H7 (cell line): ENCODE results near the gene TJP1. TPM values are rescaled to one million over a fixed set of nuclear protein-coding genes. Genes with fewer than 3 reads are reported as not detected.
A peak's percentile ranks its signal among the peaks of the same experiment; 100 is the strongest.
"Not testable (repeated sequence)": the region's sequence is repeated elsewhere in the genome, so short reads cannot be mapped to it uniquely, and the experiment has no call there.

Source experiments
- DNase-seq: peaks from one replicate; pipeline ENCODE4 v3.0.0; 2012
- H3K27me3 ChIP-seq: 2 replicates; pipeline ENCODE4 v1.6.0; 2011; ENCODE audit warnings: mild to moderate bottlenecking, low read length; ENCODE audit not compliant: control insufficient read depth, insufficient read depth
- H3K36me3 ChIP-seq: replicated peaks from 2 replicates; pipeline ENCODE4 v1.5.1; 2011; ENCODE audit warnings: low read length; ENCODE audit not compliant: control insufficient read depth, insufficient read depth
- H3K4me3 ChIP-seq: 2 replicates; pipeline ENCODE4 v1.5.1; 2011; ENCODE audit warnings: low read depth, mild to moderate bottlenecking, control low read depth, low read length, moderate library complexity; ENCODE audit not compliant: insufficient read depth
- total RNA-seq: library from RNA; depleted of rRNA; stranded (reverse); fragments of >200 nt; shearing (Covaris generic); gene quantifications from 2 replicates; pipeline ENCODE4 v1.2.3, GENCODE V29; 2014

The TJP1 gene
- total RNA-seq, 1 experiment from 2014 or later = 43.5 TPM

GRCh38 chr15:29700296-29700695 is 122.0 kb downstream of the TJP1 start:
- Histone ChIP-seq H3K36me3 (peaks cover 14% of the 10 kb centered on the region), H3K27me3 (no peaks in the 10 kb centered on the region), H3K4me3 (no peak overlapping the region)
- no peak for DNase-seq

- Histone ChIP-seq H3K4me3 (no peak overlapping the region), H3K27me3 (no peaks in the 10 kb centered on the region), H3K36me3 (peaks cover 9% of the 10 kb centered on the region)
- DNase-seq = no peak
Measured at GRCh38 chr15:29699791-29700190, 122.5 kb downstream of the TJP1 start.

- H3K4me3 ChIP-seq = no peak overlapping the region
- peaks cover 6% of the 10 kb centered on the region for H3K36me3 ChIP-seq
- DNase-seq = no peak
- no peaks in the 10 kb centered on the region for H3K27me3 ChIP-seq
Measured at GRCh38 chr15:29698030-29698701, 124.1 kb downstream of the TJP1 start.

GRCh38 chr15:29696950-29697738 is 125.1 kb downstream of the TJP1 start:
- Histone ChIP-seq H3K27me3 (no peaks in the 10 kb centered on the region), H3K4me3 (no peak overlapping the region), H3K36me3 (peaks cover 5% of the 10 kb centered on the region)
- no peak for DNase-seq

GRCh38 chr15:29696506-29696905 is 125.8 kb downstream of the TJP1 start:
- not testable (repeated sequence) for H3K27me3 ChIP-seq, H3K36me3 ChIP-seq, H3K4me3 ChIP-seq, DNase-seq

- H3K36me3 ChIP-seq = peaks cover 3% of the 10 kb centered on the region
- peak; percentile 66 for DNase-seq
- H3K27me3 ChIP-seq = no peaks in the 10 kb centered on the region
- H3K4me3 ChIP-seq = no peak overlapping the region
Measured at GRCh38 chr15:29695489-29696167, 126.6 kb downstream of the TJP1 start.

- Histone ChIP-seq H3K4me3 (no peak overlapping the region), H3K27me3 (no peaks in the 10 kb centered on the region), H3K36me3 (no peaks in the 10 kb centered on the region)
- no peak for DNase-seq
Measured at GRCh38 chr15:29693225-29693624, 129.0 kb downstream of the TJP1 start.

GRCh38 chr15:29692527-29692926 is 129.7 kb downstream of the TJP1 start:
- H3K36me3 ChIP-seq = no peaks in the 10 kb centered on the region
- no peak for DNase-seq
- H3K4me3 ChIP-seq = no peak overlapping the region
- H3K27me3 ChIP-seq = no peaks in the 10 kb centered on the region

- Histone ChIP-seq H3K36me3 (no peaks in the 10 kb centered on the region), H3K27me3 (no peaks in the 10 kb centered on the region), H3K4me3 (no peak overlapping the region)
- DNase-seq = no peak
Measured at GRCh38 chr15:29690765-29691475, 131.3 kb downstream of the TJP1 start.

- Histone ChIP-seq H3K36me3 (no peaks in the 10 kb centered on the region), H3K4me3 (no peak overlapping the region), H3K27me3 (no peaks in the 10 kb centered on the region)
- no peak for DNase-seq
Measured at GRCh38 chr15:29689287-29689986, 132.8 kb downstream of the TJP1 start.

- no peak for DNase-seq
- no peaks in the 10 kb centered on the region for H3K27me3 ChIP-seq
Measured at GRCh38 chr15:29688506-29689286, 133.6 kb downstream of the TJP1 start.

GRCh38 chr15:29687939-29688505 is 134.2 kb downstream of the TJP1 start:
- DNase-seq = no peak
- H3K27me3 ChIP-seq = no peaks in the 10 kb centered on the region
- H3K36me3 ChIP-seq = no peaks in the 10 kb centered on the region
- H3K4me3 ChIP-seq = no peak overlapping the region

More at GRCh38 chr15:29688506-29689286, 133.6 kb downstream of the TJP1 start:
- no peaks in the 10 kb centered on the region for H3K36me3 ChIP-seq
- no peak overlapping the region for H3K4me3 ChIP-seq

- H3K27me3 ChIP-seq = no peaks in the 10 kb centered on the region
- no peak for DNase-seq
- H3K36me3 ChIP-seq = no peaks in the 10 kb centered on the region
- no peak overlapping the region for H3K4me3 ChIP-seq
Measured at GRCh38 chr15:29687204-29687815, 135.0 kb downstream of the TJP1 start.
